Endothelial cell of umbilical vein (primary cell): ENCODE measurements around the gene TMEM135. TPM values are rescaled to one million over a fixed set of nuclear protein-coding genes. Genes with fewer than 3 reads are reported as not detected.

ENCODE experiments used
- BruUV-seq: library from RNA; stranded (reverse); fragments of 400-500 nt; replicated peaks from 2 replicates; lab custom pipeline; 2021; lab: Mats Ljungman, UMichigan
- CTCF ChIA-PET: fragments of 300-600, 350-600 bp; sonication (Branson Sonifier 250); formaldehyde crosslinking; loops from one replicate; lab custom pipeline; 2021; ENCODE audit warnings: antibody characterized with exemption, inconsistent platforms; lab: Charles Lee
- POLR2A ChIA-PET: fragments of 300-600, 350-600 bp; sonication (Branson Sonifier 250); formaldehyde crosslinking; loops from one replicate; lab custom pipeline; 2021; ENCODE audit warnings: antibody characterized with exemption, inconsistent platforms; lab: Charles Lee
- DNase-seq: peaks from one replicate; pipeline ENCODE4 v3.0.0-alpha.2; 2011; ENCODE audit warnings: low read depth, low spot score
- FAIRE-seq: peaks from 2 replicates; lab custom pipeline; 2011; peaks lifted over from hg19 to GRCh38; lab: Jason Lieb, UNC
- H2AFZ ChIP-seq: 2 replicates; pipeline ENCODE4 v1.6.0; 2012; ENCODE audit warnings: low read depth, low read length, control low read depth, inconsistent platforms
- H3K27ac ChIP-seq: 2 replicates; pipeline ENCODE4 v1.5.1; 2011; ENCODE audit warnings: low read depth, mild to moderate bottlenecking, control low read depth, low read length, moderate library complexity; ENCODE audit not compliant: insufficient read depth
- H3K27me3 ChIP-seq, 2 experiments: 2 replicates each; pipeline versions ENCODE4 v1.6.0 to v1.6.1; 2011; ENCODE audit warnings: low read length in 2 of 2, mixed read lengths in 1 of 2; ENCODE audit not compliant: control insufficient read depth in 2 of 2, insufficient read depth in 2 of 2
- H3K36me3 ChIP-seq, 2 experiments: 2 replicates in 1 of 2; 3 replicates in 1 of 2; pipeline ENCODE4 v1.5.1; 2011; ENCODE audit warnings: low read length in 2 of 2, mild to moderate bottlenecking in 1 of 2, moderate library complexity in 1 of 2; ENCODE audit not compliant: control insufficient read depth in 2 of 2, insufficient read depth in 2 of 2; ENCODE audit errors: extremely low read depth in 1 of 2
- H3K4me1 ChIP-seq: 3 replicates; pipeline ENCODE4 v1.5.1; 2011; ENCODE audit warnings: mild to moderate bottlenecking, low read length; ENCODE audit not compliant: control insufficient read depth, insufficient read depth; ENCODE audit errors: extremely low read depth
- H3K4me2 ChIP-seq: 2 replicates; pipeline ENCODE4 v1.6.1; 2011; ENCODE audit warnings: low read length, control low read depth, mixed read lengths; ENCODE audit not compliant: insufficient read depth
- H3K4me3 ChIP-seq, 3 experiments: fragments of 200-600 bp in 1 of 3; sonication (generic), shearing (Covaris generic) in 1 of 3; replicated peaks in 1 of 3; 2 replicates each; pipeline ENCODE4 v1.5.1; 2011 to 2016; ENCODE audit warnings: control low read depth in 3 of 3, low read length in 3 of 3, mild to moderate bottlenecking in 2 of 3, inconsistent platforms in 1 of 3, low read depth in 1 of 3, moderate library complexity in 1 of 3; ENCODE audit not compliant: insufficient read depth in 1 of 3
- H3K79me2 ChIP-seq: 2 replicates; pipeline ENCODE4 v1.6.0; 2012; ENCODE audit warnings: low read length, inconsistent platforms; ENCODE audit not compliant: control insufficient read depth, insufficient read depth
- H3K9ac ChIP-seq: replicated peaks from 2 replicates; pipeline ENCODE3; 2011; ENCODE audit warnings: low read length, control low read depth; ENCODE audit not compliant: insufficient read depth; ENCODE audit errors: extremely low read depth
- H3K9me1 ChIP-seq: replicated peaks from 3 replicates; pipeline ENCODE4 v1.6.0; 2011; ENCODE audit warnings: mild to moderate bottlenecking, low read length; ENCODE audit not compliant: control insufficient read depth, insufficient read depth; ENCODE audit errors: extremely low read depth
- H3K9me3 ChIP-seq: replicated peaks from 2 replicates; pipeline ENCODE4 v1.5.1; 2012; ENCODE audit warnings: low read length, inconsistent platforms; ENCODE audit not compliant: control insufficient read depth, insufficient read depth
- H4K20me1 ChIP-seq: replicated peaks from 2 replicates; pipeline ENCODE3; 2011; ENCODE audit warnings: mild to moderate bottlenecking, low read length; ENCODE audit not compliant: control insufficient read depth, insufficient read depth; ENCODE audit errors: extremely low read depth
- EZH2 ChIP-seq: IDR thresholded peaks from 2 replicates; pipeline ENCODE4 v1.6.1; 2012; ENCODE audit warnings: borderline replicate concordance, low read depth, mild to moderate bottlenecking, moderate library complexity, low read length, inconsistent platforms; ENCODE audit not compliant: severe bottlenecking
- FOS ChIP-seq: IDR thresholded peaks from 2 replicates; pipeline ENCODE4 v1.6.1; 2011; ENCODE audit warnings: mild to moderate bottlenecking, low read length, moderate library complexity, borderline replicate concordance; ENCODE audit not compliant: insufficient read depth
- GATA2 ChIP-seq: IDR thresholded peaks from 2 replicates; pipeline ENCODE4 v1.7.0; 2011; ENCODE audit warnings: low read depth, mild to moderate bottlenecking, moderate library complexity, mixed read lengths, low read length; ENCODE audit not compliant: insufficient read length, insufficient read depth
- MYC ChIP-seq: IDR thresholded peaks from one replicate; pipeline ENCODE4 v1.6.1; 2011; ENCODE audit warnings: mild to moderate bottlenecking, low read depth, low read length
- POLR2A ChIP-seq: IDR thresholded peaks from 2 replicates; pipeline ENCODE4 v1.6.1; 2012; ENCODE audit warnings: low read depth, mild to moderate bottlenecking, control low read depth, low read length
- POLR2AphosphoS5 ChIP-seq: IDR thresholded peaks from 2 replicates; pipeline ENCODE4 v1.6.1; 2012; ENCODE audit warnings: low read depth, mild to moderate bottlenecking, control low read depth, low read length, moderate library complexity; ENCODE audit not compliant: insufficient read depth
- dilution Hi-C: fragments of 300-500 bp; cut with MboI; formaldehyde crosslinking; loops from one replicate; pipeline ENCODE4 v1.15.0; 2019; ENCODE audit warnings: low sequenced_read_pairs; ENCODE audit not compliant: extremely low pct_ligation_motif_present
- intact Hi-C: fragments of 100-400 bp; cut with micrococcal nuclease; formaldehyde crosslinking; loops from one replicate; pipeline ENCODE4 v1.10.0; 2022
- polyA plus RNA-seq, 4 experiments: library from polyadenylated mRNA; depleted of rRNA in 3 of 4; stranded (reverse) in 3 of 4; unstranded in 1 of 4; fragments of >200 nt; gene quantifications; 2 replicates each; pipeline versions ENCODE4 v1.2.1 to v1.2.3, GENCODE V29; 2011 to 2012; ENCODE audit warnings: missing spikeins in 1 of 4
- total RNA-seq: library from RNA; stranded (reverse); gene quantifications from 2 replicates; pipeline ENCODE4 v1.2.3, GENCODE V29; 2021
- TF ChIP-seq, protein P1 (sequence below), 2 donors: IDR thresholded peaks; 1 replicate in 1 of 2; 2 replicates in 1 of 2; pipeline ENCODE4 v1.5.1; 2011; ENCODE audit warnings: low read length in 2 of 2, mild to moderate bottlenecking in 2 of 2, moderate library complexity in 2 of 2, control low read depth in 1 of 2, inconsistent platforms in 1 of 2, low read depth in 1 of 2; ENCODE audit not compliant: insufficient read depth in 1 of 2; ENCODE audit errors: extremely low read depth in 1 of 2
- TF ChIP-seq, protein P2 (sequence below): IDR thresholded peaks from 2 replicates; pipeline ENCODE4 v1.6.1; 2011; ENCODE audit not compliant: insufficient read depth, insufficient read length

Gene TMEM135
- total and polyA plus RNA-seq, 2 donors (not counting 3 experiments of a cell fraction or from before 2014, with no cell fraction given), result 12.3 to 33.2 TPM

DNA sequence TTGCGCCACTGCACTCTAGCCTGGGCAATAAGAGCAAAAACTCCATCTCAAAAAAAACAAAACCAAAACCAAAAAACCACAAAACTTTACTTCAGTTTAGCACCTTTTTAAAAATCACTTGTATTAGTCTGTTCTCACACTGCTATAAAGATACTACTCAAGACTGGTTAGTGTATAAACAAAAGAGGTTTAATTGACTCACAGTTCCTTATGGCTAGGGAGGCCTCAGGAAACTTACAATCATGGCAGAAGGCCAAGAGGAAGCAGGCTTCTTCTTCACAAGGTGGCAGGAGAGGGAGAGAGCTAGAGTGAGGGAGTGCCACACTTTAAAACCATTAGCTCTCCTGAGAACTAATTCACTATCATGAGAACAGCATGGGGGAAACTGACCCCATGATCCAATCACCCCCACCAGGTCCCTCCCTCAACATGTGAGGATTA, 261.3 kb downstream of the TMEM135 start:
- H4K20me1 ChIP-seq, result no peaks in the 10 kb centered on the region
- H3K27me3 ChIP-seq, result no peaks in the 10 kb centered on the region
- intact Hi-C loops (no loop called here), dilution Hi-C loops (no loop called here)
- H3K9me3 ChIP-seq, result no peaks in the 10 kb centered on the region
- no peak overlapping the region for H2AFZ ChIP-seq
- no peak overlapping the region for H3K27ac ChIP-seq
- FAIRE-seq (no peak), DNase-seq (no peak)
- no peaks in the 10 kb centered on the region for H3K79me2 ChIP-seq
- H3K4me2 ChIP-seq, result no peak overlapping the region
- ChIA-PET POLR2A (no interaction called here), CTCF (interaction anchor here (1.3 to 1.5 kb wide), 4 partner anchors 122 to 360 kb away, joined by 3 to 5 read pairs (median 4); no protein-coding TSS in a partner anchor)
- no peaks in the 10 kb centered on the region for H3K36me3 ChIP-seq
- H3K4me3 ChIP-seq, result no peak overlapping the region
- no peak overlapping the region for H3K9ac ChIP-seq
- no TSS peak for BruUV-seq
- no peaks in the 10 kb centered on the region for H3K9me1 ChIP-seq
- TF ChIP-seq EZH2 (no peak), GATA2 (no peak), POLR2AphosphoS5 (no peak), FOS (no peak), MYC (no peak), POLR2A (no peak)
- TF ChIP-seq, protein P1, sequence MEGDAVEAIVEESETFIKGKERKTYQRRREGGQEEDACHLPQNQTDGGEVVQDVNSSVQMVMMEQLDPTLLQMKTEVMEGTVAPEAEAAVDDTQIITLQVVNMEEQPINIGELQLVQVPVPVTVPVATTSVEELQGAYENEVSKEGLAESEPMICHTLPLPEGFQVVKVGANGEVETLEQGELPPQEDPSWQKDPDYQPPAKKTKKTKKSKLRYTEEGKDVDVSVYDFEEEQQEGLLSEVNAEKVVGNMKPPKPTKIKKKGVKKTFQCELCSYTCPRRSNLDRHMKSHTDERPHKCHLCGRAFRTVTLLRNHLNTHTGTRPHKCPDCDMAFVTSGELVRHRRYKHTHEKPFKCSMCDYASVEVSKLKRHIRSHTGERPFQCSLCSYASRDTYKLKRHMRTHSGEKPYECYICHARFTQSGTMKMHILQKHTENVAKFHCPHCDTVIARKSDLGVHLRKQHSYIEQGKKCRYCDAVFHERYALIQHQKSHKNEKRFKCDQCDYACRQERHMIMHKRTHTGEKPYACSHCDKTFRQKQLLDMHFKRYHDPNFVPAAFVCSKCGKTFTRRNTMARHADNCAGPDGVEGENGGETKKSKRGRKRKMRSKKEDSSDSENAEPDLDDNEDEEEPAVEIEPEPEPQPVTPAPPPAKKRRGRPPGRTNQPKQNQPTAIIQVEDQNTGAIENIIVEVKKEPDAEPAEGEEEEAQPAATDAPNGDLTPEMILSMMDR (IDR thresholded peaks at IDR 0.05; ENCODE audit: extremely low read depth in 1 of 2, insufficient read depth in 1 of 2, low read depth in 1 of 2, low read length in 2 of 2), result no peak
- TF ChIP-seq, protein P2, sequence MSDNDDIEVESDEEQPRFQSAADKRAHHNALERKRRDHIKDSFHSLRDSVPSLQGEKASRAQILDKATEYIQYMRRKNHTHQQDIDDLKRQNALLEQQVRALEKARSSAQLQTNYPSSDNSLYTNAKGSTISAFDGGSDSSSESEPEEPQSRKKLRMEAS, result no peak
- H3K4me1 ChIP-seq, result peaks cover 7% of the 10 kb centered on the region
